Measurements from ENCODE around the gene BICRA.

The BICRA gene

GRCh38 chr19:47601180-47601904 lies 7.6 kb upstream of the BICRA start:
- DNase-seq: no peak

DNA sequence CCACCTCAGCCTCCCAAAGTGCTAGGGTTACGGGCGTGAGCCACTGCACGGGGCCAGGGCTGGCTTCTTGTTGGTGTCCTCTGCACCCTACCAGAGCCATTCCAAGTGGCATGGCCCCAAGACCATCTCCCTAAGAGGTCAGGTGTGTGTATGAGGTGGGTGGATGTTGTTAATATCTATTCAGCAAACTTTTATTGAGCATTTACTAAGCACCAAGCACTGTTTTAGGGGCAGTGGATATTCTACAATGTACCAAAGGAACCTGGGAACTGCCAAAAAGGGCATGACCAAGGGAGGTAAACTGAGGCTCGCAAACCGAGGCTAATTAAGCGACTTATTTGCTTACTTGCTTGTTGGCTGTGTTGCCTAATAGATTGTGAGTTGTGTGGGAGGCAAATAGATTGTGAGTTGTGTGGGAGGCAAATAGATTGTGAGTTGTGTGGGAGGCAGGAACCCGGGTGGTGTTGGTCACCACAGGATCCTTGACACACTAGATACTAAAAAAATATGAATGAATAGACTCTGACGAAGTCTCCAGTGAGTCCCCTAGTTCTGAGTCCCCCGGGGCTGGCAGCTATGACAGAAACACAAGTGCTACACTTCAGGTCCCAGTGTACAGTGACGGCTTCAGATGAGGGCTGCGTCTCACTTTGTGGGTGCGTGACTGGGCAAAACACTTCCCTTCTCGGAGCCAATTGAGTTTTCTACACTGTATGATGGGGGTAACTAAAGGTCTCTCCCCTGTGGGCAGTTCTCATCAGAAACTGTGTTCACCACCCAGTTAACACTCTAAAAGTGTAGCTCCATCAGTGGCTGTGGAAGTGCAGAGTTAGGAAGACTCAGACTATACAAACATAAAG lies 5.0 kb upstream of the BICRA start:
- no peak for DNase-seq

DNA sequence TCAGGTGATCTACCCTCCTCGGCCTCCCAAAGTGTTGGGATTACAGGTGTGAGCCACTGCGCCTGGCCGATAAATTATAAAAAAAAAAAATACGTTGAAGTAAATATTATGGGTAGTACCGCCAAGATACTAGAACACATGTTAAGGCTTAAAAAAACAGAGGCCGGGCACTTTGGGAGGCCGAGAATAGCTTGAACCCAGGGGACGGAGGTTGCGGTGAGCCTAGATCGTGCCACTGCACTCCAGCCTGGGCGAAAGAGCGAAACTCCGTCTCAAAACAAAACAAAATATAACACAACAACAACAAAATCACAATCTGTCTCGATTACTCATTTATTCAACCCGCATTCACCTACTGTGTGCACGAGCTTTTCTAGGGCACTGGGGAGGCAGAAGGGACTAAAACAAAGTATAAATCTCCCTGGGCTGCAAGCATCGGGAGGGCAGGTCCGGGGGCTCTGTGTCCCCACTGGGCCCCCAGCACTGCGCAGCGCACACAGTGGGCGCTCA lies 1.3 kb upstream of the BICRA start:
- DNase-seq: no peak

GRCh38 chr19:47608074-47608918 lies 638 bp upstream of the BICRA start:
- DNase-seq: peak; percentile 89 to 94

DNA sequence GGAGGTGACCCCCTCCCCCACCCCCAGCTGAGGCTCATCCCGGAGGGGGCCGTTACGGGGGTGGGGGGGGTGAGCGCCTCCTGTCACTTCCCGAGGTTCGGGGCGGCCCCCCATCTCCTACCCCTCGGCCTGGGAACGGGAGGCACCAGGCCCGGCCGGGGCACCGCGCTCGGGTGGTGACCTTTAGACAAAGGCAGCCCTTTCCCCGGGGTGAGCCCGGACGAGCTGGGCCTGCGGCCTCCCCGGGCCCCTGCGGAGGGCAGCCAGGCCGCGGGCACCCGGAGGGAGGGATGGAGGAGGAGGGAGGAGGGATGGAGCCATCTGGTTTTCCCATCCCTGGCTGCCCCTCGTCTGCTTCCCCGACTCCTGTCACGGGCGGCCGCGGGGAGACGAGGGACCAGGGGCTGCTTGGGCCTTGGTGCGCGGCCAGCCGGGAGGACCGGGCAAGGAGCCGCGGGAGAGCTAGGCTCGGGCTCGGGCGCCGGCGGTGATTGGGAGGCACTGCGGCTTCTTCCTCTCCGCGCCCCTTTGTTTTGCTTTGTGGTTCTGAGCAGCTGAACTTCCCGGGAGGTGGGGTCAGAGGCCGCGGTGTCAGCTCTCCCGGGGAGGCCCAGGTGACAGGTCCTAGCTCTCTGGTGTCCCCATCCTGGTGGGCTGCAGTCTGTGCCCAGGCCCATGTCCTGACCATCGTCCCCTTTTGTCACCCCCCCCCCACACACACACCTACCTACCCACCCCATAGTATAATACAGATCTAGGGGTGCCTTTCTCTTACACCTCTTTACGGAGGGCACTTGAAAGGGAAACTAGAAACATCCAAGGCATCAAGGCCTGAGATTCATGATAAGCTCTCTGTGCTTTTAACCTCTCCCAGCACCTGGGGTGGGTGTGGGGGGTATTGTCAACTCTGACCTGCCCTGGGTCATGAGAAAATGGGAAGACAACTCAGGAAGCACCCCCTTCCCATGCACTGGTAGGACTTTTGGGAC lies 1.3 kb downstream of the BICRA start:
- peak; percentile 36 to 60 for DNase-seq

DNA sequence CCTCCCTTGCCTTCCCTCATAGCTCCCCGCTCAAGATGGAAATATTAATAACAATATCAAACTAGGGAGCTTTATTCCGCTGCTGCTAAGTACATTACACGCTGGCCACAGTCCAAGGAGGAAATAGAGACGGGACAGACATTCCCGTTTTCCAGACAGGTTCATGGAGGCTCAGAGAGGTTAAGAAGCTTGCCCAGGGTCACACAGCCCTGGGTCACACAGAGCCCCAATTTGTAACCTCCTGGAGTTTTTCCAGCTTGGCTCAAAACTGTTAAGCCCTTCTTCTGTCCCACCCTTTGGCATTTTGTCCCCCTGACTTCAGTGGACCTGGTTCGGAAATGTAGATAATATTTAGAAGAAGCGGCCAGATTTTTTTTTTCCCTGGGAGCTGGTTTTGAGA lies 2.0 kb downstream of the BICRA start:
- DNase-seq: no peak

DNA sequence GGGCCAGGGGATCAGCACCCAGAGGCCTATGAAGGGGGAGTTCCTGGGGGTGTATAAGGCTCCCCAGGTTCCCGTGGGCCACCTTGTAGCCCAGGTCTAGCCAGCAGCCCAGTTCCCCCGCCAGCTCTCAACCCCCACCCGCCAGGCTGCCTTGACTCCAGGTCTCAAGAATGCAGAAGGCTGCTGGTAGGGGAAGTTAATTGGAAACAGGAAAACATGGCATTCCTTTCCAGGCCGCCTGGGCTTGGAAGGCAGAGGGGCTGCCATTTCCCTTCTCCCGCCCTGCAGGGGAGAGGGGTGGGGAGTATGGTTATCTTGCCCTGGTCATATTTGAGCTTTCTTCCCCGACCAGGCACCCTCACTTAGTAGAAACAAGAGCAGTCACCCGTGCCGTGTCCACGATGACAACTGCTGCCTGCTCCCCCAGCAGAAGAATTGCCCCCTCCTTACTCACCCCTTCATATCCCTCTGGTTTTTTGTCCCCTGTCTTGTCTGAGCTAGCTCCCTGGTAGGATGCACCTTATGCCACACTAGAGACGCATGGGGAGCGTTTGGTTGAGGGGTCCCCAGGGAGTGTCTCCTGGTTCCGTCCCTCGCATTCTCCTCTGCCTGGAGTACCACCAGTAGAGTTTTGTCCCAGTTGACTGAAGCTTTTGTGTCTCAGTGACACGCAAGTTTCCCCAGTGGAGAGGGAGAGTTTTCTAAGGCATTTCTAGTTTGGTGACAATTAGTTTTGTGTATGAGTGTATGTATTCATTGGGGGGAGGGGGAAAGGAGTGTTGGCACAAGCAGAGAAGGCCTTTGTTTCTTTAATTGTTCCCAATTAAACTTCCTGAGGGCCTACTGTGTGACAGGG lies 4.5 kb downstream of the BICRA start:
- DNase-seq: peak; percentile 20 to 37

DNA sequence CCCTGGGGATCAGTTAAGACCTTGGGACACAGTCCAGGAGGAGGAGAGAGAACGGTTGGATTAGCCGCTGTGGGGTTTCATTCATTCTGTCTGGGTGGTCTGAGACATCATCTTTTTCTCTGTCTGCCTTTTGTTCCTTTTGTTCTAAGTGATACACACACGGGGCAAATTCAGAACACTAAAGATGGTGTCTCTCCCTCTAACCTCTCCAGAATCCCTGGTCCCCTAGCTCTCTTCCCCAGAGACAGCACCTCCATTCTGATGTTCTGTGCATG lies 5.0 kb downstream of the BICRA start:
- no peak for DNase-seq

GRCh38 chr19:47614559-47614958 lies 5.6 kb downstream of the BICRA start:
- no peak for DNase-seq

DNA sequence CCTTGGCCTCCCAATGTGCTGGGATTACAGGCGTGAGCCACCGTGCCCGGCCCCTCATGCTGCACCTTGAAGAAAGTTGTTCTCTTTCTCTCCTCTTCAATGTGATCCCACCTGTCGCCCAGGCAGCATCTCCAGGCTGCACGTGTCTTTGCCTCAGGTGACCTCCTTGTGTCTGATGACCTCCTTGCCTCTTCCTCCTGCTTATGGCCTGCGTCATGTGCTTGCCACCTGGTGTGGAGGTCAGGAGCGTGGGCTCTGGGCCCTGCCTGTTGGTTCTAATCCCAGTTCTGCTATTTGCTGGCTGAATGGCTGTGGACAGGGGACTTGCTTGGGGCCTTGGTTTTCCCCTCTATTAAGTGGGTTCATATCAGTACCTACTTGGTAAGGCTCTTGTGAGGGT lies 6.3 kb downstream of the BICRA start:
- DNase-seq: no peak

- DNase-seq: peak; percentile 64 to 94
Measured at GRCh38 chr19:47615714-47616113, 6.8 kb downstream of the BICRA start.

DNA sequence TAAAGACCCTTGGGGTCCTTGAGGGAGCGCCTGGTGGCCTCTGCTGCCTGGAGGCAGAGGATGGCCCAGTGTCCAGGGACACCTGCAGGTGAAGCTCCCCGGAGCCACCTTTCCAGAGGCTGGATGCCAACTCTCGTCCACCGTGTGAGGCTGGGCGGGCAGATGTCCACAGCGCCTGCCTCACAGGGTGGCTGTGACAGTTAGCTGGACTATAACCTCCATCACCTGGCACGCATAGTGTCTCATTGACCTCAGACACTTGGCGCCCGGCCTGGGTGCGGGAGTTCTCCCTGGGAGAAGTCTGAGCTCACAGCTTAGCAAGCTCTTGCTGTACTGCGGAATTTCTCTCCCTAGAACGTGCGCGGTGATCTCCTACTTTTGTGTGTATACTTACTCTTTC lies 9.8 kb downstream of the BICRA start:
- no peak for DNase-seq

DNA sequence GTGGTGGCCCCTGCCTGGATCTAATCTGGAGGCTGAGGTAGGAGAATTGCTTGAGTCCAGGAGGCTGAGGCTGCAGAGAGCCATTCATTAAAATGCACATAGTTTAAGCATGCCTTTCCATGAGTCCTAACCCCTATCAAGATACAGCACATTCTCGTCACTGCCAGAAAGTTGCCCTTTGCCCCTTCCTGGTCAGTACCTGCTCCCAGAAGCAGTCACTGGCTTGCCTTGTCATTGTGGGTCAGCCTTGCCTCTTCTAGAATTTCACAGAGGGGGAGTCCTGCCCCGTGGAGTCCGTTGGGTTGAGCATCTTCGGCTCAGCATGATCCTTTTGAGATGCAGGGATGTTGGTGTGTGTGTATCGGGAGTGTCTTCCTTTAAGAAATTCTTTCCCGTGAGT lies 10.8 kb downstream of the BICRA start:
- no peak for DNase-seq

- DNase-seq: no peak
Measured at GRCh38 chr19:47623151-47623920, 14.4 kb downstream of the BICRA start.

DNA sequence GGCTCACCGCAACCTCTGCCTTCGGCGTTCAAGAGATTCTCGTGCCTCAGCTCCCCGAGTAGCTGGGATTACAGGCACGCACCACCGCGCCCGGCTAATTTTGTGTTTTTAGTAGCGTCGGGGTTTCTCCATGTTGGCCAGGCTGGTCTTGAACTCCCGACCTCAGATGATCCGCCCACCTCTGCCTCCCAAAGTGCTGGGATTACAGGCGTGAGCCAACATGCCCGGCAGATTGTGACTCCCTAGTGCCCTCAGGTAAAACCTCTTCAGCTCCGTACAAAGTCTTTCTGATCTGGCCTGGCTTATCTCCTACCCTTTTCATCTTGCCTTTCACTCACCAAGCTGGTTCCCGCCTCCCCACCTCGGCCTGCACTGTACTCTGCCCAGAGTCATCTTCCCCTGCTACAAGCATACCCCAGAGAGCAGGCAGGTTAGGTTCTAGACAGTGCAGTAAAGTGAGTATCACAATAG lies 15.0 kb downstream of the BICRA start:
- DNase-seq: no peak

GRCh38 chr19:47625650-47626049 lies 16.7 kb downstream of the BICRA start:
- DNase-seq: no peak

GRCh38 chr19:47626238-47626637 lies 17.3 kb downstream of the BICRA start:
- no peak for DNase-seq

DNA sequence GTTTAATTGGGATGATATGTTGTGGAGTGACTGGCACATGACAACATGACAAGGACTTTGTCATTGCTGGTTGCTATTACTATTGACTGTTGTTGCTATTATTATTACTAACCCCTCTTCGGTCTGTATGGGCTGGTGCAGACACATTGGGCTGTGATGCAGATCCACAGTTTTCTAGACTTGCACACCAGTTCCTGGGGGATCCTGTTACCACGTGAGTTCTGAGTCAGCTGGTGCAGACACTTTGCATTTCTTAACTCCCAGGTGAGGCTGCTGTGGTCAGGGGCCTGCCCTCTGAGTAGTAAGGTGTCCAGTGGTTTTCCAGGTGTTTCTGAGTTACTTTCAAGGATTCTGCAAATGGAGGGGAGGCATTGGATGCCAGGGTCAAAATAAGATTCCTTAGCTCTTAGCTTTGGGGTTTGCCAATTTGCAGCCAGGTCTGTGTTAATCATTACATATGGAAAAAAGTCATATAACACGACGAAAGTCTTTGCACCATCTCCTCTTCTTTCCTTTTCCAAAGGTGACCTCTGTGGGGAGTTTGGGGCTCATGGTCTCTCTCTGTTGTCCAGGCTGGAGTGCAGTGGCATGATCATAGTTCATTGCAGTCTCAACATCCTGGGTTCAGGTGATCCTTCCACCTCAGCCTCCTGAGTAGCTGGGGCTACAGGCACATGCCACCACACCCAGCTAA lies 19.3 kb downstream of the BICRA start:
- DNase-seq: no peak

- no peak for DNase-seq
Measured at GRCh38 chr19:47630594-47630993, 21.7 kb downstream of the BICRA start.

All from hippocampal formation (tissue), 2 donors.